ENCODE data around the gene KATNB1. TPM values are rescaled to one million over a fixed set of nuclear protein-coding genes. Genes with fewer than 3 reads are reported as not detected.

Gene KATNB1
- total RNA-seq, 2 experiments from 2014 or later: 21.0 to 22.3 TPM

GRCh38 chr16:57720142-57720575 is 15.4 kb upstream of the KATNB1 start:
- Histone ChIP-seq H3K27me3 (ENCODE audit: control insufficient read depth in 1 of 2, insufficient read depth in 2 of 2, low read length in 2 of 2) (no peaks in the 10 kb centered on the region), H3K9me3 (ENCODE audit: control insufficient read depth in 1 of 2, insufficient read depth in 1 of 2, low read length in 2 of 2) (peaks cover 0 to 4% of the 10 kb centered on the region in 2 experiments), H3K4me1 (ENCODE audit: insufficient read depth, low read length) (no peaks in the 10 kb centered on the region), H3K27ac (ENCODE audit: low read depth in 1 of 2, low read length in 2 of 2) (no peak overlapping the region), H3K36me3 (ENCODE audit: insufficient read depth, low read length) (no peaks in the 10 kb centered on the region), H3K4me3 (ENCODE audit: low read length) (no peak overlapping the region)
- intact Hi-C loops (cut with DNase I, micrococcal nuclease): no loop called here
- POLR2A ChIA-PET: no interaction called here
- Mint-ChIP-seq H3K27ac (no peak overlapping the region), H3K36me3 (ENCODE audit: low read depth) (no peaks in the 10 kb centered on the region), H3K9me3 (no peaks in the 10 kb centered on the region), H3K27me3 (no peaks in the 10 kb centered on the region), H3K4me3 (no peak overlapping the region), H3K4me1 (ENCODE audit: low read depth) (no peaks in the 10 kb centered on the region)
- CTCF ChIA-PET: no interaction called here
- DNase-seq (peak in 8 of 14 experiments; percentile 9 to 60 (median 35)), ATAC-seq (ENCODE audit: poor library complexity) (peak; percentile 55)
- no peak for TF ChIP-seq CTCF (IDR thresholded peaks at IDR 0.05)

GRCh38 chr16:57721356-57722209 is 14.0 kb upstream of the KATNB1 start:
- no peaks in the 10 kb centered on the region for H3K27me3 ChIP-seq (ENCODE audit: control insufficient read depth in 1 of 2, insufficient read depth in 2 of 2, low read length in 2 of 2)
- ChIA-PET CTCF (no interaction called here), POLR2A (no interaction called here)
- H3K4me1 Mint-ChIP-seq (ENCODE audit: low read depth): no peaks in the 10 kb centered on the region
- H3K4me3 ChIP-seq (ENCODE audit: low read length): no peak overlapping the region
- no peak overlapping the region for H3K27ac Mint-ChIP-seq
- H3K9me3 ChIP-seq (ENCODE audit: control insufficient read depth in 1 of 2, insufficient read depth in 1 of 2, low read length in 2 of 2): peaks cover 0 to 4% of the 10 kb centered on the region in 2 experiments
- H3K36me3 Mint-ChIP-seq (ENCODE audit: low read depth): no peaks in the 10 kb centered on the region
- H3K4me1 ChIP-seq (ENCODE audit: insufficient read depth, low read length): no peaks in the 10 kb centered on the region
- DNase-seq: no peak
- no peak overlapping the region for H3K27ac ChIP-seq (ENCODE audit: low read depth in 1 of 2, low read length in 2 of 2)
- ATAC-seq (ENCODE audit: poor library complexity): no peak
- no peaks in the 10 kb centered on the region for H3K27me3 Mint-ChIP-seq
- no peaks in the 10 kb centered on the region for H3K36me3 ChIP-seq (ENCODE audit: insufficient read depth, low read length)
- no peaks in the 10 kb centered on the region for H3K9me3 Mint-ChIP-seq
- intact Hi-C loops (cut with DNase I, micrococcal nuclease): no loop called here
- H3K4me3 Mint-ChIP-seq: no peak overlapping the region
- no peak for TF ChIP-seq CTCF (IDR thresholded peaks at IDR 0.05)

- intact Hi-C loops (cut with DNase I, micrococcal nuclease): no loop called here
- no peaks in the 10 kb centered on the region for H3K27me3 ChIP-seq (ENCODE audit: control insufficient read depth in 1 of 2, insufficient read depth in 2 of 2, low read length in 2 of 2)
Observed at GRCh38 chr16:57722210-57722499, 13.4 kb upstream of the KATNB1 start.

More at GRCh38 chr16:57722210-57722499, 13.4 kb upstream of the KATNB1 start:
- H3K27me3 Mint-ChIP-seq: no peaks in the 10 kb centered on the region
- no peak overlapping the region for H3K4me3 Mint-ChIP-seq
- Histone ChIP-seq H3K4me1 (ENCODE audit: insufficient read depth, low read length) (no peaks in the 10 kb centered on the region), H3K4me3 (ENCODE audit: low read length) (no peak overlapping the region), H3K27ac (ENCODE audit: low read depth in 1 of 2, low read length in 2 of 2) (no peak overlapping the region), H3K9me3 (ENCODE audit: control insufficient read depth in 1 of 2, insufficient read depth in 1 of 2, low read length in 2 of 2) (peaks cover 0 to 4% of the 10 kb centered on the region in 2 experiments), H3K36me3 (ENCODE audit: insufficient read depth, low read length) (no peaks in the 10 kb centered on the region)
- no peak overlapping the region for H3K27ac Mint-ChIP-seq
- DNase-seq (no peak), ATAC-seq (ENCODE audit: poor library complexity) (no peak)
- H3K4me1 Mint-ChIP-seq (ENCODE audit: low read depth): no peaks in the 10 kb centered on the region
- H3K36me3 Mint-ChIP-seq (ENCODE audit: low read depth): no peaks in the 10 kb centered on the region
- H3K9me3 Mint-ChIP-seq: no peaks in the 10 kb centered on the region
- no peak for TF ChIP-seq CTCF (IDR thresholded peaks at IDR 0.05)
- ChIA-PET CTCF (no interaction called here), POLR2A (no interaction called here)

Measured in CD4-positive, alpha-beta T cell (primary cell).